HEK293 (cell line): ENCODE measurements around the gene ARGLU1.

Experiments
- CTCF ChIA-PET: fragments of 350-600 bp; formaldehyde crosslinking; extraction: SDS; loops from one replicate; lab custom pipeline; 2021; ENCODE audit warnings: antibody characterized with exemption; lab: Yijun Ruan, JAX
- POLR2A ChIA-PET: fragments of 300-600 bp; formaldehyde crosslinking; extraction: SDS; loops from one replicate; lab custom pipeline; 2020; ENCODE audit warnings: antibody characterized with exemption, inconsistent platforms; lab: Yijun Ruan, JAX
- H3K27ac ChIP-seq: fragments of 200-500 bp; sonication (Bioruptor generic); 2 replicates; pipeline ENCODE4 v1.5.1; 2014; ENCODE audit warnings: low read depth, low read length, control low read depth, inconsistent platforms; ENCODE audit errors: extremely low read depth
- H3K36me3 ChIP-seq, 2 experiments: fragments of 200-500 bp in 1 of 2; sonication (Bioruptor generic) in 1 of 2; 1 replicate in 1 of 2; 2 replicates in 1 of 2; pipeline ENCODE4 v1.5.1; 2014 to 2017; ENCODE audit warnings: inconsistent platforms in 2 of 2, low read length in 2 of 2; ENCODE audit not compliant: control insufficient read depth in 2 of 2, insufficient read depth in 1 of 2
- H3K4me1 ChIP-seq: fragments of 200-500 bp; sonication (Bioruptor generic); 2 replicates; pipeline ENCODE4 v1.5.1; 2014; ENCODE audit warnings: mild to moderate bottlenecking, low read length, inconsistent platforms; ENCODE audit not compliant: control insufficient read depth, insufficient read depth
- H3K4me3 ChIP-seq: 2 replicates; pipeline ENCODE4 v1.5.1; 2011; ENCODE audit warnings: low read depth, mild to moderate bottlenecking, control low read depth, low read length, moderate library complexity
- H3K9me3 ChIP-seq: fragments of 200-500 bp; sonication (Bioruptor generic); 2 replicates; pipeline ENCODE4 v1.5.1; 2014; ENCODE audit warnings: low read depth, low read length, inconsistent platforms; ENCODE audit not compliant: control insufficient read depth, insufficient read depth
- AEBP2 ChIP-seq: fragments of 450-650 bp; formaldehyde crosslinking; IDR thresholded peaks from 2 replicates; pipeline ENCODE4 v1.5.1; 2016; ENCODE audit warnings: missing biosample characterization, missing genetic modification characterization, borderline replicate concordance
- MYNN ChIP-seq: fragments of 450-650 bp; formaldehyde crosslinking; IDR thresholded peaks from 2 replicates; pipeline ENCODE4 v1.5.1; 2016; ENCODE audit warnings: missing biosample characterization, missing genetic modification characterization, borderline replicate concordance
- PRDM10 ChIP-seq: fragments of 450-650 bp; formaldehyde crosslinking; IDR thresholded peaks from 2 replicates; pipeline ENCODE4 v1.5.1; 2016; ENCODE audit warnings: missing biosample characterization, missing genetic modification characterization
- ZBTB17 ChIP-seq: fragments of 450-650 bp; formaldehyde crosslinking; IDR thresholded peaks from 2 replicates; pipeline ENCODE4 v1.5.1; 2016; ENCODE audit warnings: missing biosample characterization, missing genetic modification characterization
- ZBTB26 ChIP-seq: fragments of 450-650 bp; formaldehyde crosslinking; optimal IDR thresholded peaks from 2 replicates; pipeline ENCODE3; 2016; ENCODE audit warnings: missing biosample characterization, mild to moderate bottlenecking, missing genetic modification characterization
- ZNF121 ChIP-seq: fragments of 450-650 bp; formaldehyde crosslinking; IDR thresholded peaks from 2 replicates; pipeline ENCODE4 v1.5.1; 2016; ENCODE audit warnings: missing biosample characterization, missing genetic modification characterization
- ZNF175 ChIP-seq: fragments of 450-650 bp; formaldehyde crosslinking; IDR thresholded peaks from 2 replicates; pipeline ENCODE4 v1.5.1; 2016; ENCODE audit warnings: missing biosample characterization, missing genetic modification characterization
- ZNF214 ChIP-seq: fragments of 450-650 bp; formaldehyde crosslinking; IDR thresholded peaks from 2 replicates; pipeline ENCODE4 v1.5.1; 2017; ENCODE audit warnings: missing biosample characterization, mild to moderate bottlenecking, missing genetic modification characterization, borderline replicate concordance
- ZNF221 ChIP-seq: fragments of 450-650 bp; formaldehyde crosslinking; IDR thresholded peaks from 2 replicates; pipeline ENCODE4 v1.5.1; 2017; ENCODE audit warnings: missing biosample characterization, missing genetic modification characterization, borderline replicate concordance
- ZNF26 ChIP-seq: fragments of 450-650 bp; formaldehyde crosslinking; IDR thresholded peaks from 2 replicates; pipeline ENCODE4 v1.5.1; 2016; ENCODE audit warnings: missing biosample characterization, missing genetic modification characterization
- ZNF266 ChIP-seq: fragments of 450-650 bp; formaldehyde crosslinking; IDR thresholded peaks from 2 replicates; pipeline ENCODE4 v1.5.1; 2016; ENCODE audit warnings: missing biosample characterization, missing genetic modification characterization, low read depth
- ZNF473 ChIP-seq: fragments of 450-650 bp; formaldehyde crosslinking; IDR thresholded peaks from 2 replicates; pipeline ENCODE4 v1.5.1; 2017; ENCODE audit warnings: missing biosample characterization, missing genetic modification characterization
- ZNF488 ChIP-seq: fragments of 450-650 bp; formaldehyde crosslinking; IDR thresholded peaks from 2 replicates; pipeline ENCODE4 v1.5.1; 2016; ENCODE audit warnings: missing biosample characterization, missing genetic modification characterization
- ZNF555 ChIP-seq: fragments of 450-650 bp; formaldehyde crosslinking; conservative IDR thresholded peaks from 2 replicates; pipeline ENCODE4 v1.5.1; 2017; ENCODE audit warnings: missing biosample characterization, mild to moderate bottlenecking, missing genetic modification characterization, inconsistent platforms
- ZNF621 ChIP-seq: fragments of 450-650 bp; formaldehyde crosslinking; IDR thresholded peaks from 2 replicates; pipeline ENCODE4 v1.5.1; 2017; ENCODE audit warnings: missing biosample characterization, missing genetic modification characterization
- ZNF692 ChIP-seq: fragments of 450-650 bp; formaldehyde crosslinking; IDR thresholded peaks from 2 replicates; pipeline ENCODE4 v1.5.1; 2016; ENCODE audit warnings: missing biosample characterization, missing genetic modification characterization
- ZSCAN23 ChIP-seq: fragments of 450-650 bp; formaldehyde crosslinking; IDR thresholded peaks from 2 replicates; pipeline ENCODE4 v1.5.1; 2016; ENCODE audit warnings: missing biosample characterization, missing genetic modification characterization

ARGLU1 gene

GRCh38 chr13:106575896-106576295, 8.0 kb upstream of the ARGLU1 start:
- no peaks in the 10 kb centered on the region for H3K36me3 ChIP-seq
- TF ChIP-seq ZNF221 (tag by site-specific recombination) (no peak), MYNN (tag by site-specific recombination) (no peak), AEBP2 (tag by site-specific recombination) (no peak), ZNF473 (tag by site-specific recombination) (no peak), ZNF488 (tag by site-specific recombination) (no peak), ZBTB17 (tag by site-specific recombination) (no peak), PRDM10 (tag by site-specific recombination) (no peak), ZBTB26 (tag by site-specific recombination) (no peak), ZNF214 (tag by site-specific recombination) (no peak), ZNF26 (no peak), ZNF266 (tag by site-specific recombination) (no peak), ZNF175 (no peak), ZNF121 (no peak), ZNF621 (tag by site-specific recombination) (no peak), ZNF555 (no peak), ZSCAN23 (no peak), ZNF692 (tag by site-specific recombination) (no peak)
- no peaks in the 10 kb centered on the region for H3K4me1 ChIP-seq
- H3K4me3 ChIP-seq, result no peak overlapping the region
- H3K27ac ChIP-seq, result no peak overlapping the region
- POLR2A ChIA-PET, result no interaction called here
- no peaks in the 10 kb centered on the region for H3K9me3 ChIP-seq
- CTCF ChIA-PET, result no interaction called here
